Pulmonary artery endothelial cell (primary cell): Measurements from ENCODE around the gene ANKRD55. TPM values are rescaled to one million over a fixed set of nuclear protein-coding genes. Genes with fewer than 3 reads are reported as not detected.
A peak's percentile ranks its signal among the peaks of the same experiment; 100 is the strongest.
"Not testable (repeated sequence)": the region's sequence is repeated elsewhere in the genome, so short reads cannot be mapped to it uniquely, and the experiment has no call there.

Experiments used
- DNase-seq: peaks from one replicate; pipeline ENCODE4 v3.0.0-alpha.2; 2011; ENCODE audit warnings: low read depth, low spot score
- total RNA-seq: library from RNA; depleted of rRNA; stranded (reverse); fragments of >200 nt; gene quantifications from 2 replicates; pipeline ENCODE4 v1.2.3, GENCODE V29; 2014

Gene ANKRD55
- total RNA-seq, 1 donor from 2014 or later = 0.33 TPM

DNA sequence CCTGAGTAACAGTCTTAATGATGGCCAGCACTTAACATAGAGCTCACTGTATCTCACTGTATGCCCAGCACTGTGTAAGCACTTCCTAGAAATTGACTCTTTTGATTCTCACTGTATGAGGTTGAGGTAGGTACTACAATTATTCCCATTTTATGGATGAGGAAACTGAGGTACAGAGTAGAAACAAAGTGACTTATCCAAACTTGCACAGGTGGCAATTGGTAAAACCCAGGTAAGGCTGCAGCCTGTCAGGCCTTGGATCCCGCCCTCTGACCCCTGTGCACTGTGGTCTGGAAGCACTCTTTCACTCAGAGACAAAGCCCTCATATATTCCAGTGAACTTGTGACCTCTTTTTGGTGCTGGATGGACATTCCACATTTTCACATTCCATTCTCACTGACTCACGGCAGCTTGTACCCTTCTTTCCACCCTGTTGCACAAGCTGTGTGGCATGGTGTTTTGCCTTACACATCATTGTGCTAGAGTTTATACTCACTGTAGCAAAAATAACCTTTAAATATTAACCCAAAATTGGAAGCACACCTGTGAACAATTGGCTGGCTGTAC lies 21.7 kb downstream of the ANKRD55 start:
- peak; percentile 91 for DNase-seq

DNA sequence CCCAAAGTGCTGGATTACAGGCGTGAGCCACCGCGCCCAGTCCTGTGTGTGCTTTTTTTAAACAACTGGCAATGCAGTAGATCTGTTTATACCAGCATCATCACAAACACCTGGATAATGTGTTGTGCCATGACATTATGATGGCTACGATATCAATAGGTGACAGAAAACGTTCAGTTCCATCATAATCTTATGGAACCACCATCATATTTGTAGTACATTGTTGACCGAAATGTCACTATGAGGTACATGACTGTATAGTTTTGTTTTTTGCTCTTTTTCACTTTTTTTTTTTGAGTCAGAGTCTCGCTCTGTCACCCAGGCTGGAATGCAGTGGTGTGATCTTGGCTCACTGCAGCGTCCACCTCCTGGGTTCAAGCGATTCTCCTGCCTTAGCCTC lies 24.4 kb downstream of the ANKRD55 start:
- no peak for DNase-seq

DNA sequence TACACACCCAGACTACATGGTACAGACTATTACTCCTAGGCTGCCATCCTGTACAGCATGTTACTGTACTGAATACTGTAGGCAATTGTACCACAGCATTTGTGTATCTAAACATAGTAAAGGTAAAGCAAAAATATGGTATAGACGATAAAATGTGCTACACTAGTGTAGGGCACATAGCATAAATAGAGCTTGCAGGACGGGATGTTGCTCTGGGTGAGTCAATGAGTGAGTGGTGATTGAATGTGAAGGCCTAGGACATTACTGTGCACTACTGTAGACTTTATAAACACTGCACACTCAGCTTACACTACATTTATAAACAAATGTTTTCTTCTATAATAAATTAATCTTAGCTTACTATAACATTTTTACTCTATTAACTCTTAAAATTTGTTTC lies 25.6 kb downstream of the ANKRD55 start:
- no peak for DNase-seq

DNA sequence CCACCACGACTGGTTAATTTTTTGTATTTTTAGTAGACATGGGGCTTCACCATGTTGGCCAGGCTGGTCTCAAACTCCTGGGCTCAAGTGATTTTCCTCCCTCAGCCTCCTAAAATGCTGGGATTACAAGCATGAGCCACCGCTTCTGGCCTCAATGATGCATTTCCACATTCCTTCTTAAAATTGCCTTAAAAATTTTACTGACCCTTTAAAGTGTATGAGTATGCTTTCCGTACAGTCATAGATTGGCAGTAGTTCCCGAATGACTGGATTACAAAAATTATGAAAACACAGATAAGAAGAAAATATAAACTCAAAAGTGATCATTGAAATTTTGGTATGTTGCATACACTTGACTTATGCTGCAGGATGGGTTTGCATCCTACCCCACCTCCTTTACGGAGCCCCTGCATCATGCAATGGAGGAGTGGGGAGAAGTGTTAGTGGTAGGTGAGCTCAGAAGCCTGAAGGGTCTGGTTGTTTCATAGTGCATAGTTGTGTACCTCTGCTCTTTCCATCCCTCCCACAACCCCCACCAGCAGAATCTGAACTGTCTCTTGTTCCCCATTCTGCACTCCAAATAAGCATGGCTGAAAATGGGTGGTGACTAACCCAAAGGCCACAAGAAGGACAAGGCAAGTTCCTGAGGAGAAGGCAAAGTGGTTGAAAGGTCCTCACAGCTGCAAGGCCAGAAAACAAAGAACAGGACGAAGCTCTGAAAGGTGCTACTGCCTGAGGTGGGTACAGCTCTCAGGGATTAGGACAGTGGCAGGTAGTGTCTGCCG lies 26.8 kb downstream of the ANKRD55 start:
- DNase-seq = no peak

DNA sequence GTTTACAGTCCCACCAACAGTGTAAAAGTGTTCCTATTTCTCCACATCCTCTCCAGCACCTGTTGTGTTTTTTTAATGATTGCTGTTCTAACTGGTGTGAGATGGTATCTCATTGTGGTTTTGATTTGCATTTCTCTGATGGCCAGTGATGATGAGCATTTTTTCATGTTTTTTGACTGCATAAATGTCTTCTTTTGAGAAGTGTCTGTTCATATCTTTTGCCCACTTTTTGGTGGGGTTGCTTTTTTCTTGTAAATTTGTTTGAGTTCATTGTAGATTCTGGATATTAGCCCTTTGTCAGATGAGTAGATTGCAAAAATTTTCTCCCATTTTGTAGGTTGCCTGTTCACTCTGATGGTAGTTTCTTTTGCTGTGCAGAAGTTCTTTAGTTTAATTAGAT lies 29.2 kb downstream of the ANKRD55 start:
- DNase-seq = not testable (repeated sequence)

DNA sequence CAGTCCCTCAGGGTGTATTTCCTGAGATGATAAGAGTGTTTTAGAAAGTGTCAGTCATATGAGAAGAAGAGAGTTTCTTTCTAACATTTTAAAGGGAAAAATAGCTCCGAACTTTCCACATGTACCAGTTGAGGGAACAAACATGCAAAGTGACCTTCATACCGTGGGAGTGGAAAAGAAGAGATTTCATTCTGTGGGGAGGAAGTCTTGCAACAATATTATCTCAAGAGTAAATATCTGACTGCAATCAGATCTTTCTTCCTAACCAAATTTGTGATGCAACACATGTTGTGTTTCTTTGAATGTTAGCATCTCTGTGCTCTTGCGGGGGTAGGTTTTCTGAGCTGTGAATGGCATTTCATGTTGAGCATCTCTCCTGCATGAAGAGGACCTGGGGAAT lies 30.6 kb downstream of the ANKRD55 start:
- DNase-seq = no peak

DNA sequence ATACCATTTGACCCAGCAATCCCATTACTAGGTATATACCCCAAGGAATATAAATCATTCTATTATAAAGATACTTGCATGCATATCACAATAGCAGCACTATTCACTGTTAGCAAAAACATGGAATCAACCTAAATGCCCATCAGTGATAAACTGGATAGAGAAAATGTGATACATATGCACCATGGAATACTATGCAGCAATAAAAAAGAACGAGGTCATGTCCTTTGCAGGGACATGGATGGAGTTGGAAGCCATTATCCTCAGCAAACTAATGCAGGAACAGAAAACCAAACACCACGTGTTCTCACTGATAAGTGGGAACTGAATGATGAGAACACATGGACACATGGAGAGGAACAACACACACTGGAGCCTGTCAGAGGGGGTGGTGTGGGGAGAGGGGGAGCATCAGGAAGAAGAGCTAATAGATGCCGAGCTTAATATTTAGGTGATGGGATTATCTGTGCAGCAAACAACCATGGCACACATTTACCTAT lies 31.3 kb downstream of the ANKRD55 start:
- not testable (repeated sequence) for DNase-seq

DNA sequence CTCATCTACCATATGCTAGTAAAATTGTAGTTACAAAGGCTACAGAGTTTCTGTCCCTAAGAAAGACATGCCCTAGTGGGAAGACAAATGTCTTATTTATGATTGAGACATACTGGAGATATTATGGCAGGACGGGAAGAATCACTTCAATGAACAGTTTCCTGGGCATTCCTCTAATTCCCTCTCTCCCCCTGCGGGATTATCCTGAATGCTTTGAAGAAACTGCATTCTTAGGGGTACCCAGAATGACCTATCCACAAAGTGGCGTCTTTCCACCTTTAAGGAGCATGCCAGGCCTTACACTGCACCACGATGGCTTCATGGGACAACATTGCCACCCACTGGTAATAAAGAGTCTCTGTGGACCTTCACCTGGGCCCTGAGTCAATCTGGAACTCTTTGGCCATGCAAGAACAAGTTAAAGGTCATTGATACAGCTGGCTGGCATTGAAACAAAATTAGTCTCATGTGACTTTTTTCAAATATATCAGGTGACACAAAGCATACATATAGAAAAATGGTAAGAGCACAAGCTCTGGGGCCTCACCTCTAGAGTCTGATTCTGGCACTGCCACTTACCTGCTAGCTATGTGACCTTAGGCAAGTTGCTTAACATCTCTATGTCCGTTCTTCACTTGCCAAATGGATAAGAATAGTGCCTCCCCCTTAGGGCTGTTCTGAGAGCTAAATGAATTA lies 32.0 kb downstream of the ANKRD55 start:
- DNase-seq = peak; percentile 71

DNA sequence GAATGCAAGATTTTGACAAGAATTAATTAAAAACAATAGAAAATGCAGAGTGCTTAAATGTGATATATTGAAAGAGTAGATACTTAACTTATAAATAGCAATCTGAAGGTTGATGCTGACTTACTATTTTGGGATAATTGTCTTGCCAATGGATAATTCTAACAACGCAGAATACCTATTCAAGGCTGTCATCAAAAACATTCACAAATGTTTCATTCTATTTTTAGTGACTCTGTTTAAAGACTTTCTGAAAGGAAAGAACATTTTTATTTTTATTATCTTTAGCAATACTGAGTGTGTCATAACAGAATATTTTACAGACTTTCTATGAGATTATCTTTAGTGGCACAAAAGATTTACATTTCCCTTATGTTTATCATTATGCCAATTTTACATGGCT lies 38.1 kb downstream of the ANKRD55 start:
- DNase-seq = no peak

DNA sequence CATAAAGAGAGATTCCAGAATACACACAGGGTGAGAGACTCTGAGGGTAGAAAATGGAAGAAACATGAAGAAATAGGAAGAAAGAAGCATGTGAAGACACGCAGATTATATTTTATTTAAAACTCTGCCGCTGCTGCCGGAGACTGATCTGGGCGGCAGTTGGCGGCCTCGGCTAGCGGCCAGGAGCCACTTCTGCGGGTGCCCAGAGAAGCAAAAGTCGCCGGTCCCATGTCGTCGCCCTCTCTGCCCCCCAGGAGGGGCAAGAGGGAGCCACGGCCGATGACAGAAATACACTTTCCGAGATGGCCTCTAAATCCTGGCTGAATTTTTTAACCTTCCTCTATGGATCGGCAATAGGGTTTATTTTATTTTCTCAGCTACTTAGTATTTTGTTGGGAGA lies 40.9 kb downstream of the ANKRD55 start:
- DNase-seq = no peak

DNA sequence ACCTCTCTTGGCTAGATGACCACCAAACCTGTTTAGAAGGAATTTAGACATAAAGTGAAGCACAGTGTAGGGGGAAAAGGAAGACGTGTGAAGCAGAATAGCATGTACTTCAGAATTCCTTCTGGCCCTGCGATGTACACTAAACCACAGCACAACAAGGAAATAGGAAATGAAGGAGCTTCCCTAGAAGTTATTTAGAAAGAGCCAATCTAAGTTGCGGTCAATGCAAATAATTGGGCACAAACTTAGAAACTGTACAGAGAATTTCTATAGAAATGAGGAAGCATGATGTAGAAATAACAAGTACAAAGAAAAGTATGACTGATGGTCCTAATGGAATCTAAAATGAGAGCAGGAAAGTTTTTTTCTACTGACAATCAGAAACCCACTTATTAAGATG lies 41.5 kb downstream of the ANKRD55 start:
- DNase-seq = no peak

DNA sequence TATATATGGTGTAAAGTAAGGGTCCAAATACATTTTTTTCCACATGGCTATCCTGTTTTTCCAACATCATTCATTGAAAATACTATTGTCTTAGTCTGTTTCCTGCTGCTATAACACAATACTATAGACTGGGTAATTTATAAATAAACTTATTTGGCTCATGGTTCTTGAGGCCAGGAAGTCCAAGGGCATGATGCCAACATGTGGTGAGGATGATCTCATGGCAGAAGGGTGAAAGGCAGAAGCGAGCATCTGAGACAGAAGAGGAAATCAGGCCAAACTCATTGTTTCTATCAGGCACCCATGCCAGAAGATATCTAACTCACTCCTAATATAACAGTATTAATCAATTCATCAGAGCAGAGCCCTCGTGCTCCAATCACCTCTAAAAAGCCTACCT lies 42.6 kb downstream of the ANKRD55 start:
- peak; percentile 98 for DNase-seq

DNA sequence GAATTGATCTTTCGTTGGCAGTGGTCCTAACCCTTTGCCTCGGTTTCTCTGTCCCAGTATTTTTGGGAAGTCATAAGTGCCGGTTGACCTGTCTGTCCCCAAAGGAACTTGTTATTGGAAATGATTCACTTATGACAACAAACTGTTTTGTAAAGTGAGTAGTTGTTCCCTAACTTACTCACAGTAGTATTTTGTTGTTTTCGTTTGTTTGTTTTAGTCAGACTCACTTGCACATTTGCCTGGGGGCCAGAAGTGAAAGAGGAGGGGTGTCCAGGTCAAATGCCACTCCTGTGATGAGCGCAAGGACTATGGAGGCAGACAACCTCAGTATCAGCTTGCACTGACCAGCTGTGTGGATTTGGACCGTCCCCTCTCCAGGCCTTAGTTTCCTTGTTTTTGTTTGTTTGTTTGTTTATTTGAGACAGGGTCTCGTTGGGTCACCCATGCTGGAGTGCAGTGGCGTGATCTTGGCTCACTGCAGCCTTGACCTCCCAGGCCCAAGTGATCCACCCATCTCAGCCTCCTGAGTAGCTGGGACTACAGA lies 47.3 kb downstream of the ANKRD55 start:
- DNase-seq = no peak

DNA sequence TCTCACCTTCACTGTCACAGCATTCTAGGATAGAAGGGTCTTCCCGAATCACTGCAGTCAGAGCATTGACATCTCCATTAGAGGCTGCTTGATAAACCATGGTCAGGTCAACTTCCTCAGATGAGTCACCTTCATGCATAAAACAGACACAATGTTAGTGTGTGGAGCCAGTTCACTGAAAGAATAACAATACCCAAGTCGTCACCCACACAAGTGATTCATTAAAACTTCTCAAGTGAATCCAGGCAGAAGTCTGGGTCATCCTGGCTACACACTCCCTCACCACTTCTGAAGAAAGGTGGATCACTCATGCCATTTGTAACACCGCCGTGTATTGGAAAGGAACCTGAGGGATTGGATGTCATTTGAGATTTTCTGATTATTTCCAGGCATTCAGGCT lies 49.6 kb downstream of the ANKRD55 start:
- DNase-seq = peak; percentile 92

DNA sequence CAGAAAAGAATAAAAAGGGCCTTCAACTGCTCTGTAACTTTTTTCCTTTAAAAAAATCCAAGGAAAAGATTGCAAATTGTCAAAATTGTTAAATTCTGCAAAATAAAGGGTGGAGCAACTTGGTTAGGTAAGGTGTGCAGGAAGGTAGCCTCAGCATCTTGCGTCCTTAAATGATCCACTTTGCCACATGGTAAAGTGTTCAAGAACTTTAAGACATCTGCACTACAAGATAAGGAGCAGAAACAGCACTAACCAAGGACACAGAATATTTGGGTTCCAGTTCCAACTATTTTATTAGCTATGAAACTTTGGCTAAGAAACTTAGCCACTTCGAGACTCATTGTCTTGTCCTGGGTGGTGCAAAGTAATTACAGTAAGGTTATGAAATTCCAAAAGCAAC lies 53.7 kb downstream of the ANKRD55 start:
- DNase-seq = no peak

DNA sequence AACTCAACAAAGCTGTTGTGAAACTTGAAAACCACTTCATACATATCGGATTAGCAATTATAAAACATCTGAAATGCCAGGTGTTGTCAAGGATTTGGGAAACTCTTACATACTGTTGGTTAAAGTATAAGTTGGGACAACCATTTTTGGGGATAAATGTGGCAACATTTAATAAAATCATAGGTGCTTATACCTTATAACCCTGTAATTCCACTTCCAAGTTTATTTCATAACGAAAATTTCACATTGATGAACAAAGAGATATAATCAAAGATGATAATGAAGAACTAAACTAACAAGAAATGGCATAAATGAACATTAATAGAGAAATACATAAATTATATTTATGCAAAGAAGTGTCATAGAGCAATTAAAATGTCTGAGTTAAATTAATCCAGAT lies 54.3 kb downstream of the ANKRD55 start:
- DNase-seq = no peak

DNA sequence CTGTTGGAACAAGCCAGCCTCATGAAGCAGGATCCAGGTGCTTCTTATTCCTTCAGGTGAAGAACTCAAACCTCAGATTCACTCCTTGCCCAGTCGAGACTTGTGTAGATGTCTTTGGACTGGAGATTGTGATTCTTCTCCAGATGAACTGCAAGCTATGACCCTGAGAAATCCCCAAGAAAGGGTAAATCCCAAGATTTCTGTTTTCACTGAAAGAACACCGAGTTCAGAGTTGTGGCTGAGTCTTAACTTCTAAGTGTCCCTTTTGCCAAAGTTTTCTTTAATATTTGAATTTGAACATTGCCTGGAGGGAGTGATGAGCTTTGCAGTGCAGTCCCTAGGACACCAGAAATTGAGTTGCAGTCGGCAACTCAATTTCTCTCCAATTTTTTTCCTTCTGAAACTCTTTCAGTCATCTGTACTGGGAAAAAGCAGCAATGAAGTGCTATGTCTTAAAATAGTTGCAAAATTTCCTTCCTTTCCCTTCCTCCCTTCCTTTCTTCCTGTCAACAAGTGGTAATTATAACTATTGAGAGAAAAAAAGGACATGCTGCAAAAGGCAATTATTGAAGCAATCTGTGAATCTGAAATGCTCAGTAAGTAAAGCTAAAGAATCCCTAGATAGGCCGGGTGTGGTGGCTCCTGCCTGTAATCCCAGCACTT lies 56.1 kb downstream of the ANKRD55 start:
- no peak for DNase-seq

DNA sequence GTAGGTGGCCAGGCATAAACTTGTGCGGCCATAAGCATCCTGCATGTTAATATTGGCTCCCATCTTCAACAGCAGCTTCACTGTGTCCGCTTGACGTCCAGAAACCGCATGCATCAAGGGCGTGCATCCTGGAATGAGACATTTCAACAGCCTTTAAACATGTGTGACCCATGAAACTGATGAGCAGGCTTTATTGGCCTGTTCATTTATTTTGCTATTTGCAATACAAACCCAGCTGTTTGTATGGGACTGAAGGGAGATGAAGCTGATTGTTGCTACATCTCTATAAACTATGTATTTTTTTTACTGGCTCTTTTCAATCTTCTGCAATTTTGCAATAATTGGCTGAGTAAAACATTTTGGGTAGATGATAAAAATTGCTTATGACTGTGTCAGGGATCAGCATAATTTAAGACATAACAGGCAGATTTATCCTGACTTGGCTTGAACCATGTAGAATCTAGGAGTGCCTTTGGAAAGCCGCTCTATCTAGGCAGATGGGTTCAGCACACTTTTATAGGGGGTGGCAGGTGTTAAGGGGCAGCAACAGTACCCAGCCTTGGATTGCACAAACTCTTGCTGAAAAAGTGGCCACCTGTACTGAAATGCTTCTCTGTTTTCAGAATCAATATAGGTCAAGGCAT lies 56.9 kb downstream of the ANKRD55 start:
- DNase-seq = no peak

DNA sequence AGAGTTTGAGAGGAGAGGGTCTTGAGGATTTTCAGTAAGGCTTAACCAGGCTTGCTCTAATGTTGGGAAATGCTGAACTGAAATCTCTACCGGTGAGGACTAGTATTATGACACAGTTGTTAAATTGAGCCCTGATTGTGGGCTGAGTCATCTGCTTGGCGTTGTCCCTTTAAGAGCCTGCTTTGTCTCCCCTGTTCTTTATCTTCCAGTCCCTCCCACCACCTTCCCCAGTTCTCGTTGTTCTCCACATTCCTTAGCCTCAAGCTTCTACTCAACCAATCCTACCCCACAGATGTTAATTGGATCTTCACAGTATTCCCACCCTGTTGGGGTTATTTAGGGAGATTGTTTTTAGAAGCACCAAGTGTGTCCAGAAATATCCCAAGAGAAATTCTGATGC lies 57.6 kb downstream of the ANKRD55 start:
- peak; percentile 56 for DNase-seq

DNA sequence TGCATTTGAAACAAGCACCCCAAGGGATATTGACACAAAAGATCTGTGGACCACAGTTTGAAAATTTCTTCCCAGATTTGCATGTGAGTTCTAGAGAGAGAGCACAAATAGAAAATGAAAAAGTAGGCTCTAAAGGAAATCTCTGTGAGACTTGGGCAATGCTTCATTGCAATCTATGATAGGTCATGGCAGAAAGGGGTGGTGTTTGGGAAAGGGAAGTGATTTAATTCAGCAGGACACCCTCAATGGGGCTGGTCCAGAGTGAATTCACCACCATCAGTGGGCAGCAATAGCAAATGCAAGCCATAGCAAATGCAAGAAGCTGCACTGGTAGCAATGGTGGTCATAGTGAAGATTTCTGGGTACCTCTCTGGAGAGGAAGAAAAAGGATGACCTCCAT lies 58.1 kb downstream of the ANKRD55 start:
- no peak for DNase-seq

DNA sequence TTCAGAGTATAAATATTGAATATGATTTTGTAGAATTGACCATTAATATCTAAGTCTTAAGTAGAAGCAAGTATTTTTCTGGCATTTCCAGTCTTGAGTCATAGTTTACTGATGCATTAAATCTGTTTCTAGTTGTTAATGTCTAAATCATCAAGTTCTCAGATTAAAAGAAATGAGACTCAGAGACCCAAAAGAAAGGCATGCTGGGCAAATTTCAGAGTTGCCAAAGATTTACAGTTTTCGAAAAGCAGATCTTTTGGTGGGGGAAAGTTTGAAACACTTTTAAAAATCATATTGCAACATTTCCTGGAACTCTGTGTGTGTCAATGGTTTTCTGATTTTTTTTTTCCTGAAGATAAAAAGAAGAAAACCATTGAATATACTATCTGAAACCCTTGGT lies 60.9 kb downstream of the ANKRD55 start:
- DNase-seq = no peak
